ENCODE data around the gene GMPPA.

The GMPPA gene

DNA sequence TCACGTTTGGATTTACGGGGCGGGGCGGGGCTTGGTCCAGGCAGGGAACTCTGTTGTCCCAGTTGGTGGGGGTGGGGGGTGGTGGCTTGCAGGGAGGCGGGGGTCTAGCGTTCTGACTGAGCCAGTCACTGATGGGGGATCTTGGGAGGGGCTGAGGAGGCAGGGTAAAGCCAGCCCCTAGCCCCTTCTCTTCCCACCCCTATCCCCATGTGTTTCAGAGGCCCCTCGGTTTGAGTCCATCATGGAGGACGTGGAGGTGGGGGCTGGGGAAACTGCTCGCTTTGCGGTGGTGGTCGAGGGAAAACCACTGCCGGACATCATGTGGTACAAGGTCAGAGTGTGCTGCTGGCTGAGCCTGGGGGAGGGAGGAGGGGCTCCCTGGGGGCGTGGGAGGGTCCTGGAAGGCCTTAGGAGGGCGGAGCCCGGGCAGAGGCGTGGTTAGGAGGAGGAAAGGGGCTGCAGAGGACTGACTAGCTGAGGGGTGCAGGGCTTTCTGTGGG is 22.0 kb upstream of the GMPPA start:
- H2BK120ac ChIP-seq (ENCODE audit: low read depth, low read length): no peak overlapping the region
- peaks cover 0 to 29% (median 15%) of the 10 kb centered on the region in 3 experiments for H3K27me3 ChIP-seq (ENCODE audit: control insufficient read depth in 3 of 3, insufficient read depth in 3 of 3, low read depth in 1 of 3, low read length in 3 of 3)
- peak overlapping the region; percentile 44 to 61 for H3K4me3 ChIP-seq (ENCODE audit: low read length in 2 of 2)
- H2BK5ac ChIP-seq (ENCODE audit: low read length): no peak overlapping the region
- H3K27ac ChIP-seq (replicated peaks; ENCODE audit: low read length): no peak overlapping the region
- no peak overlapping the region for H4K91ac ChIP-seq (ENCODE audit: low read depth, low read length, poor library complexity)
- H3K18ac ChIP-seq (ENCODE audit: low read length): peak overlapping the region; percentile 94
- no peak overlapping the region for H3K9ac ChIP-seq (ENCODE audit: low read depth, low read length, poor library complexity)
- no peaks in the 10 kb centered on the region for H3K79me1 ChIP-seq (ENCODE audit: low read depth, low read length)
- H3K4me2 ChIP-seq (ENCODE audit: insufficient read depth, low read length, poor library complexity, severe bottlenecking): peak overlapping the region; percentile 89
- H2BK12ac ChIP-seq (ENCODE audit: low read length): no peak overlapping the region
- no peaks in the 10 kb centered on the region for H3K36me3 ChIP-seq (replicated peaks in 1 of 2; ENCODE audit: control insufficient read depth in 2 of 2, insufficient read depth in 2 of 2, low read length in 2 of 2)
- H2BK15ac ChIP-seq (ENCODE audit: low read length): no peak overlapping the region
- peak overlapping the region; percentile 92 for H2AFZ ChIP-seq (ENCODE audit: low read length)
- H3K9me3 ChIP-seq (replicated peaks in 1 of 2; ENCODE audit: control insufficient read depth in 2 of 2, insufficient read depth in 1 of 2, low read depth in 1 of 2, low read length in 2 of 2): peaks cover 0 to 2% of the 10 kb centered on the region in 2 donors
- H3K4ac ChIP-seq (ENCODE audit: low read length): no peak overlapping the region
- peaks cover 4 to 8% of the 10 kb centered on the region in 2 donors for H3K4me1 ChIP-seq (ENCODE audit: control insufficient read depth in 2 of 2, insufficient read depth in 1 of 2, low read depth in 1 of 2, low read length in 2 of 2)
- no peak overlapping the region for H3K14ac ChIP-seq (ENCODE audit: low read length)
- H3K23ac ChIP-seq (ENCODE audit: low read depth, low read length, poor library complexity): no peak overlapping the region
- peak; percentile 75 for DNase-seq (ENCODE audit: low spot score)
- WGBS, 2 donors (ENCODE audit: extremely low coverage in 2 of 2, insufficient read length in 2 of 2, insufficient replicate concordance in 1 of 2): no CpG with 5 or more reads among the region's 16 CpGs
- no peak overlapping the region for H4K8ac ChIP-seq (ENCODE audit: low read depth, low read length)
- no peak overlapping the region for H2AK5ac ChIP-seq (ENCODE audit: low read depth, low read length)

DNA sequence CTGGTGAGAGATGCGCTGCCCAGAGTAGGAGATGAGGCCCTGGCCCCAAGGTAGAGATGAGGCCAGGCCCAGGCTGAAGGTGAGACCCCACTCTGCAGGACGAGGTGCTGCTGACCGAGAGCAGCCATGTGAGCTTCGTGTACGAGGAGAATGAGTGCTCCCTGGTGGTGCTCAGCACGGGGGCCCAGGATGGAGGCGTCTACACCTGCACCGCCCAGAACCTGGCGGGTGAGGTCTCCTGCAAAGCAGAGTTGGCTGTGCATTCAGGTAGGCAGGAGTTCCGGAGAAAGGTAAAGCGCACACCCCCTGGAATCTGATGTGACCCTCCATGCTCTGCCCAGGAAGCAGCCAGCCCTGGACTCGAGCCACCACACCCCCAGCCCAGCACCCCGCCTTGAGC is 21.5 kb upstream of the GMPPA start:
- Histone ChIP-seq H3K9ac (ENCODE audit: low read depth, low read length, poor library complexity) (peak overlapping the region; percentile 88), H3K4ac (ENCODE audit: low read length) (no peak overlapping the region), H3K79me1 (ENCODE audit: low read depth, low read length) (no peaks in the 10 kb centered on the region), H3K27ac (replicated peaks; ENCODE audit: low read length) (no peak overlapping the region), H2AK5ac (ENCODE audit: low read depth, low read length) (peak overlapping the region; percentile 88), H3K9me3 (replicated peaks in 1 of 2; ENCODE audit: control insufficient read depth in 2 of 2, insufficient read depth in 1 of 2, low read depth in 1 of 2, low read length in 2 of 2) (peaks cover 0 to 2% of the 10 kb centered on the region in 2 donors), H2BK12ac (ENCODE audit: low read length) (no peak overlapping the region), H3K4me3 (ENCODE audit: low read length in 2 of 2) (no peak overlapping the region), H3K18ac (ENCODE audit: low read length) (peak overlapping the region; percentile 94), H2BK15ac (ENCODE audit: low read length) (no peak overlapping the region), H4K8ac (ENCODE audit: low read depth, low read length) (no peak overlapping the region), H3K4me1 (ENCODE audit: control insufficient read depth in 2 of 2, insufficient read depth in 1 of 2, low read depth in 1 of 2, low read length in 2 of 2) (peaks cover 4 to 8% of the 10 kb centered on the region in 2 donors), H4K91ac (ENCODE audit: low read depth, low read length, poor library complexity) (no peak overlapping the region), H3K14ac (ENCODE audit: low read length) (peak overlapping the region; percentile 63), H3K4me2 (ENCODE audit: insufficient read depth, low read length, poor library complexity, severe bottlenecking) (peak overlapping the region; percentile 89), H3K23ac (ENCODE audit: low read depth, low read length, poor library complexity) (no peak overlapping the region), H2BK120ac (ENCODE audit: low read depth, low read length) (no peak overlapping the region), H3K27me3 (ENCODE audit: control insufficient read depth in 3 of 3, insufficient read depth in 3 of 3, low read depth in 1 of 3, low read length in 3 of 3) (peaks cover 0 to 33% (median 20%) of the 10 kb centered on the region in 3 experiments), H2AFZ (ENCODE audit: low read length) (peak overlapping the region; percentile 92), H3K36me3 (replicated peaks in 1 of 2; ENCODE audit: control insufficient read depth in 2 of 2, insufficient read depth in 2 of 2, low read length in 2 of 2) (no peaks in the 10 kb centered on the region), H2BK5ac (ENCODE audit: low read length) (peak overlapping the region; percentile 24)
- no CpG with 5 or more reads among the region's 13 CpGs for WGBS, 2 donors (ENCODE audit: extremely low coverage in 2 of 2, insufficient read length in 2 of 2, insufficient replicate concordance in 1 of 2)
- DNase-seq (ENCODE audit: low spot score): no peak

DNA sequence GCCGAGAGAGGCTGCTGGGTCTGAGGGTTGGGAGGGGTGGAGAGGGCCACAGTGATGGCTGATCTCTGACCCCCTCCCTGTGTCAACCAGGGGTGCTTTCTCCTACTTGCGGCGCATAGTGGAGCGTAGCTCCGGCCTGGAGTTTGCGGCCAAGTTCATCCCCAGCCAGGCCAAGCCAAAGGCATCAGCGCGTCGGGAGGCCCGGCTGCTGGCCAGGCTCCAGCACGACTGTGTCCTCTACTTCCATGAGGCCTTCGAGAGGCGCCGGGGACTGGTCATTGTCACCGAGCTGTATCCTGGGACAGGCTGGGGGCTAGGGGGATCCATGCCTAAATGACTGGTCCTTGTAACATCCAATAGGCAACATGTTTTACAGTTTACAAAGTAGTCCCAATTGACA is 20.9 kb upstream of the GMPPA start:
- H2BK12ac ChIP-seq (ENCODE audit: low read length): peak overlapping the region; percentile 58
- H4K8ac ChIP-seq (ENCODE audit: low read depth, low read length): peak overlapping the region; percentile 43
- H3K4me2 ChIP-seq (ENCODE audit: insufficient read depth, low read length, poor library complexity, severe bottlenecking): no peak overlapping the region
- H3K27me3 ChIP-seq (ENCODE audit: control insufficient read depth in 3 of 3, insufficient read depth in 3 of 3, low read depth in 1 of 3, low read length in 3 of 3): peaks cover 0 to 40% (median 26%) of the 10 kb centered on the region in 3 experiments
- H2AFZ ChIP-seq (ENCODE audit: low read length): no peak overlapping the region
- H3K4me3 ChIP-seq (ENCODE audit: low read length in 2 of 2): no peak overlapping the region
- peaks cover 0 to 2% of the 10 kb centered on the region in 2 donors for H3K9me3 ChIP-seq (replicated peaks in 1 of 2; ENCODE audit: control insufficient read depth in 2 of 2, insufficient read depth in 1 of 2, low read depth in 1 of 2, low read length in 2 of 2)
- no CpG with 5 or more reads among the region's 15 CpGs for whole genome bisulfite sequencing, 2 donors (ENCODE audit: extremely low coverage in 2 of 2, insufficient read length in 2 of 2, insufficient replicate concordance in 1 of 2)
- H3K23ac ChIP-seq (ENCODE audit: low read depth, low read length, poor library complexity): no peak overlapping the region
- H2AK5ac ChIP-seq (ENCODE audit: low read depth, low read length): peak overlapping the region; percentile 88
- H2BK5ac ChIP-seq (ENCODE audit: low read length): peak overlapping the region; percentile 24
- H3K4ac ChIP-seq (ENCODE audit: low read length): no peak overlapping the region
- H3K27ac ChIP-seq (replicated peaks; ENCODE audit: low read length): no peak overlapping the region
- H2BK15ac ChIP-seq (ENCODE audit: low read length): peak overlapping the region; percentile 89
- peak overlapping the region; percentile 83 for H3K18ac ChIP-seq (ENCODE audit: low read length)
- no peak overlapping the region for H3K9ac ChIP-seq (ENCODE audit: low read depth, low read length, poor library complexity)
- no peaks in the 10 kb centered on the region for H3K79me1 ChIP-seq (ENCODE audit: low read depth, low read length)
- H3K36me3 ChIP-seq (replicated peaks in 1 of 2; ENCODE audit: control insufficient read depth in 2 of 2, insufficient read depth in 2 of 2, low read length in 2 of 2): no peaks in the 10 kb centered on the region
- H4K91ac ChIP-seq (ENCODE audit: low read depth, low read length, poor library complexity): no peak overlapping the region
- DNase-seq (ENCODE audit: low spot score): no peak
- no peak overlapping the region for H2BK120ac ChIP-seq (ENCODE audit: low read depth, low read length)
- peak overlapping the region; percentile 63 for H3K14ac ChIP-seq (ENCODE audit: low read length)
- H3K4me1 ChIP-seq (ENCODE audit: control insufficient read depth in 2 of 2, insufficient read depth in 1 of 2, low read depth in 1 of 2, low read length in 2 of 2): peaks cover 4 to 8% of the 10 kb centered on the region in 2 donors

DNA sequence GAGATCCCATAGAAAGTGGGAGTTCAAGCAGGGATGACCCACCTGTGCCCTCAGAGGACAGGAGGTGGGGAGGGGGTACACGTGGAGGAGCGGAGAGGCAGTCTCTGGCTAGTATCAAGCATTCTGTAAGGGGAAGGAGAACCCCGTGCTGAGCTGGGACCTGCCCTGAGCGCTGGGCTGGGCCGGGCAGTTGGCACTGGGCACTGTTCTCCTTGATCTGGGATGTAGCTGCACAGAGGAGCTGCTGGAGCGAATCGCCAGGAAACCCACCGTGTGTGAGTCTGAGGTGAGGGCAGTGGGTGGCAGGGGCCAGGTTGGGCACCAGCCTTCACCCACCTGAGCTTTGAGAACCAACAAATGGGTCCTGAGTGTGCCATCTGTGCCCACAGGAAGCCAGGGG is 19.8 kb upstream of the GMPPA start:
- no CpG with 5 or more reads among the region's 8 CpGs for WGBS, 2 donors (ENCODE audit: extremely low coverage in 2 of 2, insufficient read length in 2 of 2, insufficient replicate concordance in 1 of 2)
- H3K4me1 ChIP-seq (ENCODE audit: control insufficient read depth in 2 of 2, insufficient read depth in 1 of 2, low read depth in 1 of 2, low read length in 2 of 2): peaks cover 4 to 9% of the 10 kb centered on the region in 2 donors
- peaks cover 0 to 2% of the 10 kb centered on the region in 2 donors for H3K9me3 ChIP-seq (replicated peaks in 1 of 2; ENCODE audit: control insufficient read depth in 2 of 2, insufficient read depth in 1 of 2, low read depth in 1 of 2, low read length in 2 of 2)
- no peaks in the 10 kb centered on the region for H3K79me1 ChIP-seq (ENCODE audit: low read depth, low read length)
- peak overlapping the region; percentile 82 for H2AK5ac ChIP-seq (ENCODE audit: low read depth, low read length)
- no peaks in the 10 kb centered on the region for H3K36me3 ChIP-seq (replicated peaks in 1 of 2; ENCODE audit: control insufficient read depth in 2 of 2, insufficient read depth in 2 of 2, low read length in 2 of 2)
- no peak for DNase-seq (ENCODE audit: low spot score)
- H3K4me2 ChIP-seq (ENCODE audit: insufficient read depth, low read length, poor library complexity, severe bottlenecking): no peak overlapping the region
- no peak overlapping the region for H3K4ac ChIP-seq (ENCODE audit: low read length)
- H2BK5ac ChIP-seq (ENCODE audit: low read length): no peak overlapping the region
- H2AFZ ChIP-seq (ENCODE audit: low read length): no peak overlapping the region
- H3K18ac ChIP-seq (ENCODE audit: low read length): peak overlapping the region; percentile 53
- H3K27ac ChIP-seq (replicated peaks; ENCODE audit: low read length): no peak overlapping the region
- H3K23ac ChIP-seq (ENCODE audit: low read depth, low read length, poor library complexity): no peak overlapping the region
- no peak overlapping the region for H2BK120ac ChIP-seq (ENCODE audit: low read depth, low read length)
- no peak overlapping the region for H4K8ac ChIP-seq (ENCODE audit: low read depth, low read length)
- H3K9ac ChIP-seq (ENCODE audit: low read depth, low read length, poor library complexity): no peak overlapping the region
- H2BK15ac ChIP-seq (ENCODE audit: low read length): peak overlapping the region; percentile 45
- H3K4me3 ChIP-seq (ENCODE audit: low read length in 2 of 2): no peak overlapping the region
- H3K14ac ChIP-seq (ENCODE audit: low read length): peak overlapping the region; percentile 67
- H2BK12ac ChIP-seq (ENCODE audit: low read length): no peak overlapping the region
- H3K27me3 ChIP-seq (ENCODE audit: control insufficient read depth in 3 of 3, insufficient read depth in 3 of 3, low read depth in 1 of 3, low read length in 3 of 3): peaks cover 8 to 51% (median 37%) of the 10 kb centered on the region in 3 experiments
- H4K91ac ChIP-seq (ENCODE audit: low read depth, low read length, poor library complexity): no peak overlapping the region
